ENCODE data around the gene EFCAB8.
"Not testable (repeated sequence)": the region's sequence is repeated elsewhere in the genome, so short reads cannot be mapped to it uniquely, and the experiment has no call there.

EFCAB8 gene

DNA sequence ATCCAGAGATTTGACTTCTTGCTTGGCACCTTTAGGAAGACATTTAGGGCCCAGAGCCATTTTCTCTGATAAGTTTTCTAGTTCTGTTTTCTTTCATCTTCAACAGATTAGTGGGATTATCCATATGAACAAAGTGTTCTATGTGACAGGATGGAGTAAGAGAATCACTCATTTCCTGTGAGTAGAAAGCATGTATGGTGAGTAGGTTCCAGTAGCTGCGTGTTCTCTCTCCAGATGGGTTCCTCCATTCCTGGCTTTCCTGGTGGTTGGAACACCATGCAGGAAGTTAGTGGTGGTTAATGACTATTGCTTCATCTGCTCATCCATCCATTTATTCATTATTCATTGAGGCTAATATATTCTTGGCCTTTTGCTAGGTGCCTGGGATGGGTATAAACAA is 54.0 kb downstream of the EFCAB8 start:
- DNase-seq, result no peak

DNA sequence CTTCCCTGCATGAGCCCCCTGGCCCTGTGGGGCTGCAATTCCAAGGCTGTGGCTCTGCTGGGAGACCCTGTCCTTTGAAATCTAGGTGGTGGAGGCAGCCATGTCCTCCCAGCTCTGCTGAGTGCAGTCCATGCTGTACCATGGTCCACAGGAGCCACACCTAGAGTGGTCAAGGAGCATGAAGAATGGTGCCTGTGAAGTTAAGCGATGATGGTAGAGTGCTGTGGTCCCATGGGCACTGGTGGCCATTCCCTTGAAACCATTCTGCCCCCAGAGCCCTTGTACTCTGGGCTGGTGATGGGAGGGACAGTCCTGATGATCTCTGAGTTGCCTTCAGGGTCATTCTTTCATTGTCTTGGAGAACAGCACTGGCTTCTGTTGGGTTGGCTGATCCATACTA is 55.3 kb downstream of the EFCAB8 start:
- no peak for DNase-seq

DNA sequence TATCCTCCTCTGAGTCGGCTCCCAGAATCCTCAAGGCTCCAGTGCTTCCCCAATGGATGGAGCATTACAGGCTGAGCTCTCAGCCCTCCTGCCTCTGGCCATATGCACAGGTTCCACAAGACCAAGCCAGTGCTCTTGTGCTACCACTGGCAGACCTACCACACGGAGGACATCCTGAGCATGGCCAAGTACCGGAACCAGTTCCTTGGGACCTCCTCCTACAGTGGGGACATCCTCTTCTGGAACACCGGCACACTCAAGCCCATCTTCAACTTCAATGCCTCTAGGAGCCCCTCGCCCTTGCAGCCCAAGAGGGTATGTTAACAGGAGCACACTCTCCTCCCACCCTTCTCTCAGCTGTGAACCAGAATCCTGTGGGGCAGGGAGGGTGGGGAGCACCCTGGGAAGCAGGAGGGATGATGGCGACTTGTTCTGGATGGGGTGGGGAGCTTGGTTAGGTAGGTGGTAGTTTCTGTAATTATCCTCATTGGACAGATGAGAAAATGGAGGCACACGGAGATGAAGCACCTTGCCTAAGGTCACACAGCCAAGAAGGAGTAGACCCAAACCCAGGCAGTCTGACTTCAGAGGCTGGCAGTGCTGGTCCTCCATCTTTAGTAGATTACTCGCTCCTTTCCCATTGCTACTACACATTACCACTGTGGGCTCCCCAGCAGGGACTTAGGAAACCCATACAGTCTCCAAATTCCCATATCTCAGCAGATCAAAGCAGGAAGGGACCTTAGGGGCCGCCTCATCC is 58.6 kb downstream of the EFCAB8 start:
- no peak for DNase-seq

DNA sequence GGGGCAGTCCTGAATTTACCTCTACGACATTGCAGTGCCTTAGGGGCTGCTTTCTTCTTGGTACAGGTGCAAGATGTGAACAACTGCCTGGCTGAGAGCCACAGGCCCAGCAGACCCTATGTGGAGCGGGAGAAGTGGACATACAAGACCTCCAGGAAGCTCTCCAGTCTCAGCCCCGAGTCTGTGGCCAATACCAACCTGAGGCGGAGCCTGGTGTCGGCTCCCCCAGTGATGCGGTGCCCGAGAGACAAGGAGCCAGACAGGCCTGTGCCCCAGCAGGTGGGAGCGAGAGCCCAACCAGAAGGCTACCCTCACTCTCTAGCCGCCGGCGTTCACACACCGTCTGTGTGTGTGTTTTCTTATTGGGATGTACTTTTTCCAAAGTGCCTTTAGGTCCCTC is 59.6 kb downstream of the EFCAB8 start:
- no peak for DNase-seq

DNA sequence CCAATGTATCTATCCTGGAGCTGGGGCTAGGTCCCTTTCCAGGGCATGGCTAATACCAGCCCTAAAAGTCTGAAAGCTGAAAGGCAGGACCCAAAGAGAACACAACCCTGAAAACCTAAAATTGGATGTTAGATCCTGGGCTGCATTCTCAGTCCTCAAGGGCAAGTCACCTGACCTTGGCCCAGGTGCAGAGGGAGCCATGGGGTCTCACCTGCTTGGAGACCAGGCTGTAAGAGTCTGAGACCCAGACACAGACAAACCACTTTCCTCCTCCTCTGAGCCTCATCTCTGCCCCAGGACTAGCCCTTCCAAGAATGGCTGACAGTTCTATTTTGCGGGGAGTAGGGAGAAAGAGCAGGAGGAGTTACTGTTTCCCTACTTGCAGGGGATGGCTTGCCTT is 60.0 kb downstream of the EFCAB8 start:
- no peak for DNase-seq

DNA sequence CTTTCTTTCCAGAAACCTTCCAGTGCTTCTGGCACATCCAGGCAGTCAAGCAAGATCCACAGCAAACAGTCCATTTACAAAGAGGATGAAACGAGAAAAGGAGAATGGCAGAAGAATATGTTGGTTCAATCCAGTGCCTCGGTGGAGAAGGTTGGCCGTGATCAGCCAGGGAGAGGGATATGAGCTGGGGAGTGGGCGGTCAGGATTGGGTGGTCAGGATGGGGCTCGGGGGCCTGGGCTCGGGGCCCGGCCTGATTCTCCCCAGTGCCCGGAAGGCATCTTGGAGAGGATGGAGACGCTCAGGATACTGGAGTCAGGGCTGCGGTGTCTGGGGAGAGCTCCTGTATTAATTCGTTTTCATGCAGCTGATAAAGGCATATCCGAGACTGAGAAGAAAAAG is 61.3 kb downstream of the EFCAB8 start:
- DNase-seq, result no peak

DNA sequence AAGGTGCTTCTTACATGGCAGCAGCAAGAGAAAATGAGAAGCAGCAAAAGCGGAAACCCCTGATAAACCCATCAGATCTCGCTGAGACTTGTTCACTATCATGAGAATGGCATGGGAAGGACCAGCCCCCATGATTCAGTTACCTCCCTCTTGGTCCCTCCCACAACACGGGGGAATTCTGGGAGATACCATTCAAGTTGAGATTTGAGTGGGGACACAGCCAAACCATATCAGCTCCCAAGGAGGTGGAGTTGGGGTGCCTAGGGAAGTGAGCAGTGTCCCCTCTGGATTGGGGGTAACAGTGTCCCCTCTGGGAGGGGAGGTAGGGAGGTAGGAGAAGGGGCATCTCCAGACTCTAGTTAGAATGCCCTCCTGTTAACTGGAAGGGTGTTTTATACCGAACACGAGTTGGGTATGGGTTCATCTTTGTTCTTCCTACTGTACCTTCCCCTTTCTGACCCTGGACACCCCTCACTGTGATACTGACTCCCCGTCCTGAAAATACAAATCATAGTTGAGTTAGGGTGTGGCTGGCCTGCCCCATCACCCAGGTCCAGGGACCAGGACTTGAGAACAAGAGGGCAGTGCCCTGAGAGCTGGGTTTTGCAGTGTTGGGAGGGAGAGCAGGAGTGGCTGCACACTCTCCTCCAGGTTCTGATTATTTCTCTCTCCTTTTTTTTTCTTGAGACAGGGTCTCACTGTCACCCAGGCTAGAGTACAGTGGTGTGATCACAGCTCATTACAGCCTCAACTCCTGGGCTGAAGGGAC is 62.0 kb downstream of the EFCAB8 start:
- DNase-seq, result no peak

DNA sequence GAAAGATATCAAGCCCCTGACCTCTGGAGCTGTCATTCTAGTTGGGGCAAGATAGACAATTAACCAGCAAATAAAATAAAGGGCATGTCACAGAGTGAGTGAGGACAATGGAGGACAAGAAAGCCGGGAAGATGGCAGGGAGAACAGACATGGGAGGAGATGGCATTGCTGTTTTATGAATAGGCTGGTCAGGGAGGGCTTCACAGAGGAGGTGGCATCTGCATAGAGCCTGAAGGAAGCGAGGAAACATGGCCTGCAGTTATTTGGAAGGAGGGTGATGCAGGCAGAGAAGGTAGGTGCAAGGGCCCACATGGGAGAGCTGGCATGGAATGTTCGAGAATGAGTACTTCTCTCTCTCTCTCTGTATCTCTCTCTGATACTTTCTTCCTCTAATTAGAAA is 63.7 kb downstream of the EFCAB8 start:
- DNase-seq, result no peak

DNA sequence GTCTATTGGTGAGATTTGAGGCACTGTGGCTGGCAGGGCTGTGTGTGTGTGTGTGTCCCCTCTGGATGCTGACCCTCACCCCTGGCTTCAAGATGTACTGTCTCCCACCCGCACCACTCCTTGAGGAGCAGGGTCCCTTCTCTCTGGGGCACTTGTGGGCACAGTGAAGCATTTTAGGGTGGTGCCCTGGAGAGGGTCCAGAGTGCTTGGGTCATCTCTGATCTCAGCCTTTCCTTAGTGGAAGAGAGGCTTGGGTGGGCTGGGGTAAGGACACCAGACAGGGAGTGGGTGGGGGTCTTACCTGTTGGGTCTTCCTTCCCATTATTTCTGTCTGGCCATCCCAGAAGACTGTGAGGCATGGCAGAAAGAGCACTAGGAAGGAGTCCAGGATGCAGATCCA is 66.1 kb downstream of the EFCAB8 start:
- DNase-seq, result no peak

DNA sequence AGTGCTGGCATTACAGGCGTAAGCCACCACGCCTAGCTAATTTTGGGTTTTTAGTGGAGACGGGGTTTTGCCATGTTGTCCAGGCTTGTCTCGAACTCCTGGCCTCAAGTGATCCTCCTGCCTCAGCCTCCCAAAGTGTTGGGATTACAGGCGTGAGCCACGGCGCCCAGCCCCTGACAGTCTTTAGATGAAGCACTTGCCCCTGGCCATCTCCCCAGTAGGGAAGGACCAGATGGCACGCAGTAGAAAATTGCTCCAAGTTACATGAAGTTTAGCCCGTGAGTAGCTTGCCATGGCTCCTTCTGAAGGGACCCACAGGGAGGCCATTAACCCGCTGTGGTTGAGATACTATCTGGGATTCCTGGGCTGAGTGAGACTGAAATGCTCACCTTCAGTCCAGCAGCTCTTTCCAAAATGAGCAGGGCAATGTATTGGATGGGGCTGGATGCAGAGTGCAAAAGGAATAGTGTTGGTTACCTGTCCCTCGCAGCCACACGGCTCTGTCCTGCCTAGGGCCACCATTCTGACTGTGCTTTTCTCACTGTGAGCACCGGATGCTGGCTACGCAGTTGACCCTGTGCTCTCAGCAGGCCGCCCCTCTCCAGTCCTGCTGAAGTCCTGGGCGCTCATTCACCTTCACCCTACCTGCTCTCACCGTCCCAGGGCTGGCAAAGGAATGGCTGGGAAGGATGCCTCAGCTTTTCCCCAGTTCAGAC is 66.9 kb downstream of the EFCAB8 start:
- DNase-seq, result no peak

DNA sequence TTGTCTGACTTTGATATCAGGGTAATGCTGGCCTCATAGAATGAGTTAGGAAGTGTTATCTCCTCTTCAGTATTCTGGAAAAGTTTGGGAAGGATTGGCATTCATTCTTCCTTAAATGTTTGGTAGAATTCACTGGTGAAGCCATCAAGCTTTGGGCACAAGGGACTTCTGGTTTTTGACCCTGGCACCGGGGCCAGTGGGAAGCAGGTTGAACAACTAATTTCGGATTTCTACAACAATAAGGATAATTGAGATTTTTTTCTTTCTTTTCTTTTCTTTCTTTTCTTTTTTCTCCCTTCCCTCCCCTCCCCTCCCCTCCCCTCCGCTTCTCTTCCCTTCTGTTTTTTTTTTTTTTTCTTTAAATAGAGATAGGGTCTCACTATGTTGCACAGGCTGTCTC is 70.4 kb downstream of the EFCAB8 start:
- DNase-seq, result no peak

DNA sequence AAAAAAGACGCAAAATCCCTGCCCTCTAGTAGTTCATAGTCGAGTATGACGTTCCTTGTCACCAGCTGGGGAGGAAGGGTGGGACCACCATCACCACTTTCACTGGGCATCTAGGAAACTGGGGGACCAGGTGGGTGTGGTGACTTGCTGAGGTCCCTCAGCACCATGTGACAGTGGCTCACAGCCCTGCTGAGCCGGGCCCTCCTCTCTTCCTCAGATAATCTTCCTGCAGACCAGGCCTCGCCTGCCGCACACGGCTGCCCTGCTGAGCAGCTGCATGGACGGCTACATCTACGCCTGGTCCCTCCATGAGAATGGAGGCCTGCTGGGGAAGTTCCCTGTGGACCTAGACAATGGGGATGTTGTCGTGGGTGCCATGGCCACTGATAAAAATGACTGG is 71.5 kb downstream of the EFCAB8 start:
- DNase-seq, result no peak

DNA sequence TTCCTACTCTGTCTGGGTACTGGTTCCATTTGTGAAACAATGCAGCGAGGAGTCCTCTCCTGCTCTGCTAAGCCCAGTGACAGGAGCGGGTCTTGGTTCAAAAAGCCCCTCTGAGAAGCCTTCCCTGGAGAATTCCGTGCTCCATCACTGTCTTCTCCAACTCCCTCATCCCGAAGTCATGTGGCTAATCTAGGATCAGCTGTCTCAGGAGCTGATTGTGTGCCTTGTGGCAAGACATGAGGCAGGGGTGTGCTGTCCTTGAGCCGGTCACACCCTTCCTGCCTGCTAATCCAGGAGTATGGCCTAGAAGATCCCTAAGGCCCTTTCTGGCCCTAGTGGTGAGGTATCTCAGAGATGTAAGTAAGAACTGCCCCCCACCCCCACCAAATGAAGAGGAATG is 72.0 kb downstream of the EFCAB8 start:
- DNase-seq, result no peak

DNA sequence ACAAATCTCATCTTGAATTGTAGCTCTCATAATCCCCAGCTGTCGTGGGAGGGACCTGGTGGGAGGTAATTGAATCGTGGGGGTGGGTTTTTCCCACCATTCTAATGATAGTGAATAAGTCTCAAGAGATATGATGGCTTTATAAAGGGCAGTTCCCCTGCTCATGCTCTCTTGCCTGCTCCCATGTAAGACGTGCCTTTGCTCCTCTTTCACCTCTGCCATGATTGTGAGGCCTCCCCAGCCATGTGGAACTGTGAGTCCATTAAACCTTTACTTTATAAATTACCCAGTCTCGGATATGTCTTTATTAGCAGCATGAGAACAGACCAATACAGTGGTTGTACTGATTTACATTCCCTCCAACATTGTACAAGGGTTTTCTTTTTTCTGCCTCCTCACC is 75.9 kb downstream of the EFCAB8 start:
- no peak for DNase-seq

DNA sequence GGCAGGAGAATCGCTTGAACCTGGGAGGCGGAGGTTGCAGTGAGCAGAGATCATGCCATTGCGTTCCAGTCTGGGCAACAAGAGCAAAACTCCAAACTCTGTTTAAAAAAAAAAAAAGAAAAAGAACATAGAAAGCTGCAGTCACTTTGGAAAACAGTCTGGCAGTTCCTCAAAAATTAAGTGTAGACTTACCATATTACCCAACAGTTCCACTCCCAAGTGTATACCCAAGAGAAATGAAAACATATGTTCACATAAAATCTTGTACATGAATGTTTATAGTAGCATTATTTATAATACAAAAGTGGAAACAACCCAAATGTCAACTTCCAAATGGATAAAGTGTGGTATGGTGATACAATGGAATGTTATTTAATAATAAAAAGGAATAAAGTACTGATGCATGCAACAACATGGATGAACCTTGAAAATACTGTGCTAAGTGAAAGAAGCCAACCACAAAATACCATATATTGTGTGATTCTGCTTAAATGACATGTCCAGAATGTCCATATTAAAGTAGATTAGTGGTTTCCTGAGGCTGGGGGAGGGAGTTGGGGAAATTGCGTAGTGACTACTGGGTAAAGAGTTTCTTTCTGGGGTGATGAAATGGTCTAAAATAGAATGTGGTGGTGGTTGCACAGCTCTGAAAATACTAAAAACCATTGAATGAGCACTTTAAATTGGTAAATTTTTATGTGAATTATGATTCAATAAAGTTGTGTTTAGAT is 82.6 kb downstream of the EFCAB8 start:
- DNase-seq, result no peak

DNA sequence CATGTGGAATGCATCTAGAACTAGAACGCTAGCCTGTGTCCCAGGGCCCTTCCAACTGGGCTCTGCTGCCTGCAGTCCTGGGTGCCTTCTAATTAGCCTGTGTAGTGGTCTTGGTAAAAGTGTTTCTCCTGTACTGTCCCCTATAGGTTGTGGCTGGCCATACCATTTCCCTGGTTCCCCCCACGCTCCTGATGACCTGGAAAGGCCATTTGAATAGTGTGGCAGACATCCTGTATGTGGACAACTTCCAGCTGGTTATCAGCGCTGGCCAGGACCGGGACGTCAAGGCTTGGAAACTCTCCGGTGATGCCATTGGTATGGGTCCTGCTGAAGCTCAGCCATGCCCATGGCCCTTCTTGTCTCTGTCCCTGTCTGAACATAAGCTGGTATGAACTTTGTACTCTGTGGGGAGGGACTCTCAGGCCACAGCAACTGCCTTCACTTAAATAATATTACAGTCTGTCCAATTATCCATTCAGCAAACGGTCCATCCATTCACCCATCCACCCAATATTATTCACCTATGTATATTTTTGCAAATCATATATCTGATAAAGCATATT is 84.8 kb downstream of the EFCAB8 start:
- no peak for DNase-seq

DNA sequence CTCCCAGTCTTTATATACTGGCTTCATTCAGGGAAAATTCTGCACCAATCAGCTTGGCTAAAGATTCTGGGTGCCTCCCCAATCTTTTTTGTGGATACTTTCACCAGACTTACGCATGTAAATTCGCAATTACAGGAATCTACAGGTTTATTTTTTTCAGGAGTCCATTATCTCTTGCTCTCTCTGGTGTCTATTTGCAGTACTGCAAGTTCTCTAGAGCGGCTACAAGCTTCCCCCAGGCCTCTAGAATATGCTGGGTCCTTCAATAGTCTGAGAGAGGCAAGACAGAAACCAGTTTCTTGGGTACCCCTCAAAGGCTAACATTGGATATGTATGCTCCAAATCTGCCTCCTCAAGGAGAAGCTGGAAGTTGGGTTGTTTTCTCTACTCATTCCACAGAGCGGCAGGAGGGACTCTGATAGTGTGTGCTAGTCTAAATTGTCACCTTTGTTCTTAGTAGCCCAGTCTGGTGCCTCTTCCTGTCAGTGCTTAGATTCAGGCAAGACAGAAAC is 87.0 kb downstream of the EFCAB8 start:
- DNase-seq, result no peak

DNA sequence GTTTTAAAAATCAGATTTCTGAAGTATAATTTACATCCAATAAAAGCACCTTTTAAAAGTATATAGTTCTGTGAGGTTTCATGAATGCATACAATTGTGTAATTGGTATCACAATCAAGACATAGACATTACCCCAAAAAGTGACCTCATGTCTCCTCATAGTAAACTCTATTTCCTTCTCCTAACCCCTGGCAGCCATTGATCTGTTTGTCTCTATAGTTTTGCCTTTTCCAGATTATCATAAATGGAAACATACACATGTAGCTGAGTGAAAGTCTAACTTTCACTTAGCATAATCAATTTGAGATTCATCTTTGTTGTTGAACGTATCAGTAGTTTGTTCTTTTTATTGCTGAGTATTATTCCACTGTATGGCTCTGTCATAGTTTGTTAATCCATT is 87.9 kb downstream of the EFCAB8 start:
- DNase-seq, result no peak

DNA sequence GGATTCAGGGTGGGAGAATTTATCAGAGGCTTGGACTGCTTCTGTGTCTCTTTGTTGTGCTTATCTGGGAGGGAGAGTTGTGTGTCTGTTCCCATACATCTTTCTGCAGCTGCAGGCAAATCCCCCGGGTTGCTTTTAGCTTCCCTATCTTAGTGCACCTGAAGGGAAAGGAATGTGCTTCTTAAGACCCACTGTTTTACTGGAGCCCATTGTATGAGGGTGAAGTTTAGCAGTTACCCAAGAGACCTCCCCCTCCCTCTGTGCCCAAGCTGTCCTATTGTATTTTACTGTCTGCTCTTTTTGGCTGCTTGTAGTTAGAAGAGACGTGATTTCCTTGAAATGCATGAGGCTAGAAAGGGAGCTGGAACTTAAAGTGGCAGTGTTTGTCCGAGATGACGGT is 91.8 kb downstream of the EFCAB8 start:
- DNase-seq, result not testable (repeated sequence)

DNA sequence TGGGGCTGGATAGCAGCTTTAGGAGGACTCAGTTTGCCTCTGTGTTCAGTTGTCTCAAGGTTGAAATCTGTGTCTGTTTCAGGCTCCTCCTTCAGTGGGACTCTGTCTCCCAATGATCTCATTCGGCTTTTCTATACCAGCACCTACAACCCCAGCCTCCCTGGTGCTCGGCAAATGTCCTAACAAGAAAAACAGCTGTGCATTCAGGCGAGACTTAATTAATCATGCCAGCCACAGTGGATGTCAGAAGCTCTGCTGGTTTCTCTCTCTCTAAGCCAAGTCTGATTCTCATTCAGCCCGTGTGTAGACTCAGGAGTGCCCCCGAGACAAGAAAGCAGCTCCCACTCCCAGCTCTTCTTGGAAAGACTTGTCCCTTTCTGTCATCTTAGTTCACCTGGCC is 98.7 kb downstream of the EFCAB8 start:
- DNase-seq, result no peak

DNA sequence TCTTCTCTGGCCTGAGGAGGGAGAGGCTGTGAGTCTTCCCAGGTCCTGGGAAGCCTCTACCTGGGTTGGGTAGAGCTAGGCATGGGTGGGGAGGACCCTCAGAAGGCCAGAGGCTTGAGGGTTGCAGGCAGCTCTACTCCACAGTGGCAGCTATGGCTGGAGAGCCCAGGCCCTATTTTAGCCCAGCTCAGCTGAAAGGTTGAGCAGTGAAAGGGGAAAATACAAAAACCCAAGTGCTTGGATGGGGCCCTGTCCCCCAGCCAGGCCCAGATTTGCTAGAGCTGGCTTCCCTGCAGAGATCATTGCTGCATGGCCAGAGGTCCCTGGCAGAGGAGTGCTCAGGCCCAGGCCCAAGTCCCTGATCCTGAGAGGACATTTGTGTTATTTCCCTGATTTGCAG is 99.9 kb downstream of the EFCAB8 start:
- no peak for DNase-seq

DNA sequence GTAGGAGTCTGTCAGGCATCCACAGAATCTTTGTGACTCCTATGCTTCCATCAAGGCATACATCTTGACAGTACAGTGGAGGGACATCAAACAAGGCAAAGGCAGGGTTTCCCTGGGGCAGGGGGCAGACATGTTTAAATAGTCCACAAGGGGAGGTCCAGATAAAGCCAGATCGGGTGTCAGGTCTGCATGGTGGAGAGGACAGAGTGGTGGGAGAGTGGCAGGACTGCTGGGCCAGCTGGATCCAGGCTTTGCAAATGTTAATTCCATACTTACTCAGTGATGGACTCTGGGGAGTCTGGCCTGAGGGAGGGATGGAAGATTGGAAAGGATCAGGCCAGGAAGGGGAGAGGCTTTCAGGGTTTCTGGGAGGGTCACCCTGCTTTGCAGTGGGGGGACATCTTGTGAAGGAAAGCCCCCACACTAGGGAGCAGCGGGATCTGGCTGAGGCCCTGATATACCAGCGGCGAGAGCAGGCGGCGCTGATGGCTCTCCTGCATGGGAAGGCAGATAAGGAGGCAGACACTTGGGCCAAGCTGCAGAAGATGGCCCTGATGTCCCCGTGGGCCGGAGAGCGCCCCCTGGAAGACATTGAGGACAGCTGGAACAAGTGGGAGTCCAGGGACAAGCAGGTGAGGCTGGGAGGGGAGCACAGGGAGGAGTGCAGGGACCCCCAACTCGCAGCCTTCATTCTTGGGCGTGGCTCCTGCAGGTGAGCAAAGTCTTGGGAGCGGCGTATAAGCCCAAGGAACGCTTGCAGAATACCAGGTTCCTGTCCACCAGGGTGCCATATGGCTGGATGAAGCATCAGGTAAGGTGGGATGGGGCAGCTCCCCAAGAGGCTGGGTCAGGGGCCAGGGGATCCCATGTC is 100.9 kb downstream of the EFCAB8 start:
- DNase-seq, result no peak
